A673 (cell line): Measurements from ENCODE around the gene GPHN. TPM values are rescaled to one million over a fixed set of nuclear protein-coding genes. Genes with fewer than 3 reads are reported as not detected.

Source experiments
- BruUV-seq: library from RNA; stranded (reverse); fragments of 400-500 nt; replicated peaks from 2 replicates; lab custom pipeline; 2021; lab: Mats Ljungman, UMichigan
- CTCF ChIA-PET: fragments of 300-600 bp; sonication (Branson Sonifier 250); formaldehyde crosslinking; loops from one replicate; lab custom pipeline; 2022; ENCODE audit warnings: antibody characterized with exemption; lab: Charles Lee
- POLR2A ChIA-PET: fragments of 300-600 bp; sonication (Branson Sonifier 250); formaldehyde crosslinking; loops from one replicate; lab custom pipeline; 2022; ENCODE audit warnings: antibody characterized with exemption; ENCODE audit not compliant: low non-redundant PET; lab: Charles Lee
- DNase-seq: peaks from one replicate; pipeline ENCODE4 v3.0.0-alpha.2; 2015; ENCODE audit warnings: low spot score
- H3K27ac ChIP-seq: fragments of 200-600 bp; sonication (generic); 2 replicates; pipeline ENCODE4 v1.5.1; 2016; ENCODE audit warnings: mixed run types, low read depth, mild to moderate bottlenecking, mixed read lengths, antibody characterized with exemption, low read length; ENCODE audit not compliant: poor library complexity, severe bottlenecking
- H3K27me3 ChIP-seq: fragments of 200-600 bp; sonication (generic); replicated peaks from 2 replicates; pipeline ENCODE4 v1.6.1; 2017; ENCODE audit warnings: mixed run types, low read depth, mild to moderate bottlenecking, mixed read lengths, antibody characterized with exemption, low read length; ENCODE audit not compliant: insufficient read depth, poor library complexity
- H3K36me3 ChIP-seq: fragments of 200-600 bp; sonication (generic); 2 replicates; pipeline ENCODE4 v1.6.1; 2016; ENCODE audit warnings: mixed run types, mild to moderate bottlenecking, mixed read lengths, antibody characterized with exemption, low read length; ENCODE audit not compliant: insufficient read depth, poor library complexity, severe bottlenecking
- H3K4me1 ChIP-seq: fragments of 200-600 bp; sonication (generic); 2 replicates; pipeline ENCODE4 v1.6.1; 2017; ENCODE audit warnings: mixed run types, mild to moderate bottlenecking, mixed read lengths, antibody characterized with exemption, low read length; ENCODE audit not compliant: insufficient read depth, poor library complexity, severe bottlenecking
- H3K4me3 ChIP-seq: fragments of 200-600 bp; sonication (generic); 2 replicates; pipeline ENCODE4 v1.5.1; 2016; ENCODE audit warnings: low read depth, mixed run types, mild to moderate bottlenecking, mixed read lengths, low read length; ENCODE audit not compliant: poor library complexity, severe bottlenecking
- H3K9me3 ChIP-seq: fragments of 200-600 bp; sonication (generic); 2 replicates; pipeline ENCODE4 v1.6.1; 2016; ENCODE audit warnings: mixed run types, low read depth, mild to moderate bottlenecking, mixed read lengths, antibody characterized with exemption, low read length; ENCODE audit not compliant: poor library complexity, severe bottlenecking
- CTCF ChIP-seq: fragments of 300-800, 200-600 bp; sonication (generic); conservative IDR thresholded peaks from 2 replicates; pipeline ENCODE4 v1.5.1; 2017; ENCODE audit warnings: low read depth, mild to moderate bottlenecking, antibody characterized with exemption, low read length, moderate library complexity, mixed read lengths
- EZH2 ChIP-seq: fragments of 200-600 bp; sonication (generic); IDR thresholded peaks from 2 replicates; pipeline ENCODE4 v1.6.1; 2017; ENCODE audit warnings: borderline replicate concordance, low read depth, mild to moderate bottlenecking, mixed read lengths, antibody characterized with exemption, low read length; ENCODE audit not compliant: poor library complexity, severe bottlenecking
- intact Hi-C: fragments of 100-400 bp; cut with micrococcal nuclease; formaldehyde crosslinking; loops from one replicate; pipeline ENCODE4 v1.10.0; 2022; ENCODE audit not compliant: unreplicated experiment
- total RNA-seq: library from RNA; stranded (reverse); gene quantifications from 2 replicates; pipeline ENCODE4 v1.2.3, GENCODE V29; 2021

Gene GPHN
- total RNA-seq, 1 experiment from 2014 or later = 30.3 TPM

GRCh38 chr14:66645716-66646115 is 137.8 kb downstream of the GPHN start:
- POLR2A ChIA-PET = no interaction called here
- no peaks in the 10 kb centered on the region for H3K9me3 ChIP-seq
- H3K4me3 ChIP-seq = no peak overlapping the region
- no peak overlapping the region for H3K27ac ChIP-seq
- no TSS peak for BruUV-seq
- no peak for DNase-seq
- intact Hi-C loops = no loop called here
- H3K4me1 ChIP-seq = no peaks in the 10 kb centered on the region
- no peaks in the 10 kb centered on the region for H3K27me3 ChIP-seq
- CTCF ChIA-PET = no interaction called here
- no peaks in the 10 kb centered on the region for H3K36me3 ChIP-seq
- TF ChIP-seq EZH2 = no peak
- TF ChIP-seq CTCF = no peak

GRCh38 chr14:66649498-66649897 is 141.6 kb downstream of the GPHN start:
- no TSS peak for BruUV-seq
- Histone ChIP-seq H3K4me1 (no peaks in the 10 kb centered on the region), H3K27me3 (no peaks in the 10 kb centered on the region), H3K36me3 (no peaks in the 10 kb centered on the region), H3K27ac (no peak overlapping the region), H3K4me3 (no peak overlapping the region), H3K9me3 (no peaks in the 10 kb centered on the region)
- no peak for DNase-seq
- TF ChIP-seq EZH2 (no peak), CTCF (no peak)
- intact Hi-C loops = no loop called here
- POLR2A ChIA-PET = no interaction called here
- CTCF ChIA-PET = no interaction called here

- no peak for TF ChIP-seq CTCF
- no TSS peak for BruUV-seq
- no peak for DNase-seq
- no peaks in the 10 kb centered on the region for H3K27me3 ChIP-seq
- no peaks in the 10 kb centered on the region for H3K4me1 ChIP-seq
- POLR2A ChIA-PET = no interaction called here
- CTCF ChIA-PET = no interaction called here
- no peaks in the 10 kb centered on the region for H3K9me3 ChIP-seq
- H3K36me3 ChIP-seq = no peaks in the 10 kb centered on the region
- no peak overlapping the region for H3K4me3 ChIP-seq
- intact Hi-C loops = no loop called here
- no peak overlapping the region for H3K27ac ChIP-seq
Observed at GRCh38 chr14:66650491-66650911, 142.6 kb downstream of the GPHN start.
